GM18909 (cell line): ENCODE measurements around the gene SENP1.

ENCODE experiments used
- ATAC-seq: cut with Tn5 transposase; IDR thresholded peaks from one replicate; pipeline ENCODE4 v1.9.1; 2021; ENCODE audit warnings: mild to moderate bottlenecking; ENCODE audit not compliant: unreplicated experiment, poor library complexity

SENP1 gene

GRCh38 chr12:48070033-48070432 lies 35.8 kb downstream of the SENP1 start:
- ATAC-seq: no peak

GRCh38 chr12:48069241-48069640 lies 36.6 kb downstream of the SENP1 start:
- ATAC-seq: no peak

DNA sequence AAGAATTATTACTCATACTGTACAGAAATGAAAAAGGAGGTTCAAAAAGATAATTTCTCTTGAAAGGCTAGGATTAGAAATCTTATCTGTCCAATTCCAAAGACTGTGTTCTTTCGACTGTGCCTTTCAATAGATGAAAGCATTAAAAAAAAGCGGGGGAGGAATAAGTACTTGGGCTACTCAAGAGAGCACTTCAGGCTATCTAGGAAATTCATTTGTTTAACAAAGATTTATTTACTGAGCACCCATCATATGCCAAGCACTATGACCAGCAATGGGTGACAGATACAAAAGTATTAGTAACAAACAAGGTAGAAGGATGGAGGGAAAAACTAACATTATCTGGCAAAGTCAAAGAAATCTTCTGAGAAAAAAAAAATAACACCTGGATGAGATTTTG lies 37.4 kb downstream of the SENP1 start:
- no peak for ATAC-seq

GRCh38 chr12:48067250-48067938 lies 38.5 kb downstream of the SENP1 start:
- ATAC-seq: no peak

DNA sequence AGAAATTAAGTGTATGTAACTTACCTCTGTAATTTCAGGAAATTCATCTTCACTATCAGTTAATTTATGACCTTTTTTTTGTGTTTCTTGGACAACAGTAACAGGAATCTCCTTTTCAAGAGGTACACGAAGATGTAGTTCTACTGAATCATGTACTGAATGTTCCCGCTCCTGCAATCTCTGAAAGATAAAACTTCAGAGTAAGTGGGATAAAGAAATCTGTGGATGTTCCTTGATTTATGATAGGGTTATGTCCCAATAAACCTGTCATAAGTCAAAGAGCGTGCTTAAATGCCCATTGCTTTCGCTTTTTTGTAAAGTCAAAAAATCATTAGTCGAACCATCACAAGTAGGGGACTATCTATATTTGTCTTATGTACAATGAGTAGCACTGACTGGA lies 40.8 kb downstream of the SENP1 start:
- no peak for ATAC-seq

DNA sequence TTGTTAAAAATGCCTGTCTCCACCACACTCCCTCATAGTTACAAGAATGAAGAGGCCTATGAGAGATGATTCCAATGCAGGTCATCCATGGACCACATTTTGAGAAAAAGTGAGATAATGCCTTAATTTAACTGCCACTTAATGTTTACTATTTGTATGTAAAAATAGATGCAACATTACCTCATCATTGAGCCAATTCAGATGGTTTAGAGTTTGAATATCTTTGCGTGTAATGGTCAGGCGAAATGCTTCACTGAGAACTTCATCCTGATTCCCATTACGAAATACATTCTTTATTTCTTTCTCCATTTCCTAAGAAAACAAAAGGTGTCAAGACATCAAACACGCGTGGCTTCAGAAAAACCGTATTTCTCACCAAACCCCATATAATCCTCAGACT lies 42.3 kb downstream of the SENP1 start:
- ATAC-seq: no peak

- no peak for ATAC-seq
Observed at GRCh38 chr12:48061938-48062719, 43.8 kb downstream of the SENP1 start.

DNA sequence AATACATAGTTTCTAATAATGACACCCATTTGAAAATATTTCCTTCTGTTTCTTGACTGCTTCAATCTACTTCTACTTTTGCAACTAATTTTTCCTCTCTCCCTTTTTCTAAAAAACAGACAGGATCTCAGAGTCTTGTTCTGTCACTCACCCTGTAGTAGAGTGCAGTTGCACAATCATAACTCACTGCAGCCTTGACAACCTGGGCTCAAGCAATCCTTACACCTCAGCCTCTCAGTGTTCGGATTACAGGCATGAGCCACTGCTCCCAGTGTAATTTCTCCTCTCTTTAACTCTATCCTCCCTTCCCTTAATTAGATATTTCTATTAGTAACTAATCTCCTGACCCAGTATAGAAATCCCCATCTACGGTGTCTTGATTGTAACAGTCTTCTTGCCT lies 45.4 kb downstream of the SENP1 start:
- ATAC-seq: no peak

DNA sequence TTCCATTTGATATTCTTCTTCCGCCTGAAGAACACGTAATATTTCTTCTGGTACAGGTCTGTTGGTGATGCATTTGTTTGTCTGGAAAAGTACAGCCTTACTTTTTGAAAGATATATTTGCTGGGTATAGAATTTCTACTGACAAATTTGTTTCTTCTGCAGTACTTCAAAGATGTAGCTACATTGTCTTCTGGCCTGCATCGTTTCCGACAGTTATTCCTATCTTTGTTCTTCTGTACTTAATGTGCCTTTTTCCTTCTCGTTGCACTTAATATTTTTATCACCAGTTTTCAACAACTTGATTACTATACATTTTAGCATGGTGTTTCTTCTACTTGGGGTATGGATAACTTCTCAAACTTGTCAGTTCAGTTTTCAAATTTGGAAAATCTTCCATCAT lies 47.1 kb downstream of the SENP1 start:
- no peak for ATAC-seq

DNA sequence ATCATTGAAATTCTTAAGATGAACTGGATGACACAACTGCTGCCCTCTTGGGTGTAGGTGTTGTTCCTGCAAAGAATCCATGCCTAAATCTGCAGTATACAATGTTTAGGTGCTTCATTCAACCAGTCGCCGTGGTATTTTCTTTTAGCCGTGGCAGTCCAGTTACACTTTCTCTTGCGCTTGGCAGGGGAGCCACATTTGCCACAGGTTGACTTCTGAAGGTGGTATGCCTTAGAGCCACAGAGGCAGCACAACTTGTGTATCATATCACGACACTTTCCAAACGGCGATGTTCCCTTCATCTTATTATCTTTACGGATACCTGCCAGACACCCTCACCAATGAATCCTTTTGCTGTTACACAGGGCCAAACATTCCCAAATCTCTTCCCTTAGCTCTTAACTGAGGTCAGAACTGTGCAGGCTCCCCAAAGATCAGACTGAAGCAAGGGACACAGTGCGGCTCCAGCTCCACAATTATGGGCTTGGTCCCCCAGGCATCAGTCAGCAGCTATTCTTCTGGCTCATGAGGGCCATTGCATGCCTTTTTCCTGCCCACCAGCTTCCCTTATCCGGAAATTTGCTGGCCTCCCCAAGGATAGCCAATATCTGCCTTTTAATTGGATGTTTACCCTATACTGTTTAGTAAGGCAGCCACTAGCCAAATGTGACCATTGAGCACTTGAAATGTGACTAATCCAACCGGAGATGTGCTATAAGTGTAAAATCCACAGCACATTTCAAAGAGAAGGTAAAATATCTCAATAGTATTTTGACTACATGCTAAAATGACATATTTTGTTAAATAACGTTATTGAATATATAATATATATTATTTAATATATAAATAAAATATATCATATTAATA lies 50.7 kb downstream of the SENP1 start:
- ATAC-seq: no peak

GRCh38 chr12:48053883-48054282 lies 52.0 kb downstream of the SENP1 start:
- no peak for ATAC-seq

- no peak for ATAC-seq
Observed at GRCh38 chr12:48053122-48053521, 52.8 kb downstream of the SENP1 start.

GRCh38 chr12:48051681-48052080 lies 54.2 kb downstream of the SENP1 start:
- ATAC-seq: no peak

- no peak for ATAC-seq
Observed at GRCh38 chr12:48050174-48050573, 55.7 kb downstream of the SENP1 start.

DNA sequence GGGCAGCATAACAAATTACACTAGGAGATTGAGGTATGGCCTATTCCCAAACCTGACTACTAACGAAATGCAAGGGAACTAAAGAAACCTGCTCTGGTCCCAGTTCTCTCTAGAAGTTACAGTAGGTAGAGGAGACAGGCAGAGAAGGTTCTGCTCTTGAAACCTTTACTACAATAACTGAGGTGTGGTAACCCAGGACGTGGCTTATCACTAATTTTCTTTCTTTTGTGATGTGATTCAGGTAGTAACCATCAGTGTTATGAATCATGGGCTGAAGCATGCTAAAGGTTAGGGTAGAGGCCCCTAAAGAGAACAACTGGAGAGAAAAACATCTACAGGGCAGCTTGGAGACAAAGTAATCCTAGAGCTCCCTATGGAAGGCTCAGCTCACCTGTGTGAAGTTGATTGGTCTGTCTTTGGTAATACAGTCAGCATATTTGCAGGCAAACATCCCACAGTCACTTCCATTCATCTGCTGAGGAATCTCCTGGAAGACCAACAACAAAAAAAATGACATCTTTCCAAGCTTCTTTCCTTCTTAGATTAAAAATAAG lies 59.8 kb downstream of the SENP1 start:
- ATAC-seq: no peak

DNA sequence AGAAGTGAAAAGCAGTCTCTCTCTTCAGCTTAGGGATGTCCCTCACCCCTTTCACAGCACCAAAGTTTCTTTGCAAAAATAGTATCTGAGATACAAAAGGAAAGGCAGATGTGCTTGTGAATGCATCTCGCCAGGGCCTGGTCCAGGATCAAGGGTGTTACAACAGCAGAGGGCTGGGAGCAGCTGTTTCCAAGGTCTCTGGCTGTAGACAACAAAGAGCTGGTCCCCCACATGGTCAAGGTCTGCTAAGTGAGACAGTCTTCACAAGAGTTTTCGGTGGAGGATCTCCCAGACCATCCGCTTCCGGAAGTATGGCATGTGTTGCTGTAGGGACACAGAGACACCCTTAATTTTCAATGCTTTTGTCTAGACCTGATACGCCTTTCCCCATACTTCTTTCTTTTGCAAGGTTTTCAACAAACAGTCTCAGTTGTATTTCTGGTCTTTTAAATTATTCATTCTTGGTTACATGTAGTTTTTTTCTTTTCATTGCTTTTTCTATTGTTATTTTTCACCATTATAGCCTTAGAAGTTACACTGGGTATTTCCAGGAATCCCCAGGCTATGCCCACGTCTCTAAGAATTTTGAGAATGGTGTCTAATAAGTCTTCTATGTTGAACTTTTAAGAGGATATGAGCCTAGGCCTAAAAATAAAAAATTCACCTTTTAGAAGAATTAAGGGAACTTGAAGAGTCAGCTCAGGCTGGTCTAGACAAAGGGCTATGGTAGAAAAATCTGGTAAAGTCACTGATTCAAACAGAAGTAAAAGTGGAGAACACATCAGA lies 60.6 kb downstream of the SENP1 start:
- ATAC-seq: no peak

GRCh38 chr12:48044396-48044795 lies 61.5 kb downstream of the SENP1 start:
- no peak for ATAC-seq

- no peak for ATAC-seq
Observed at GRCh38 chr12:48043771-48044170, 62.1 kb downstream of the SENP1 start.

DNA sequence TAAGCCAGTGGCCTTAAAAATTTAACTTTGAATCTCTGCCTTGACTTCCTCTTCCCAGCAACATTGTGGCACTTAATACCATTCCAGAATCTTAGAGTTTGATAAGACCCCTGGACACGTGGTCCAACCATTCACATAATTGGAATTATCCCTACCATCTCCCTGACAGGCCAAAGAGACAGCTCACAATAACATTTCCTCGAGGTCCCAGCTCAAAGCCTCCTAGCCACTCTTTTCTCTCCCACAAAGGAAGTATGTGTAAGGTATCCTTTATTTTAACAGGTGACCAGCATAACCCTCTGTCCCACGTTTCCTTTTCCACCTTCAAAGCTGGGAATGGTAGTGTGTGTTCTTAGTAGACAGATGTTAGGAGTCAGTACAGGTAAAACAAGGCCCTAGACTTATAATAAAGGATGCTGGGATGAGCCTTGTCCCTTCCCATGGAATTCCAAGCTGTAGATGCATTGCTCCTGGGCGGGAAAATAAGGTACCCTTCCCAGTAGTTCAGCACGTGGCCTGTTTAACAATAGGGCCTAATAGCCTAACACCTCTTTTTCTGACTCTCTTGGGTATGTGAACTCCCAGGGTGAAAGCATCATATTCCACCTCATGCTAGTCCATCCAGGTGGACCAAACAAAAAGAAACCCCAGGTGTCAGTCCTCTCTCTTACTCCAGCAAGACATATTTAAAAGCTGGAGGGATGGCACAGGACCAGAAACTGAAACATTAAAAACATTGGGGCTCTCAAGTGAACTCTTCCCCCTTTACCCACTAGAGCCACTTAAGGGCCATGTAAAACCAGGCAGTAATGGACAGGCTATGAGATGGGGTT lies 64.1 kb downstream of the SENP1 start:
- ATAC-seq: no peak
